Central memory CD8-positive, alpha-beta T cell (primary cell): ENCODE results near the gene SPATA33.
"Not testable (repeated sequence)": the region's sequence is repeated elsewhere in the genome, so short reads cannot be mapped to it uniquely, and the experiment has no call there.

ENCODE experiments used
- ATAC-seq: fragments of 150-1000 bp; cut with Tn5 transposase; replicated peaks from 2 replicates; pipeline ENCODE4 v1.10.0; 2022; ENCODE audit warnings: mild to moderate bottlenecking, moderate FRiP score, moderate number of reproducible peaks; ENCODE audit not compliant: poor library complexity, severe bottlenecking; ENCODE audit errors: extremely low read depth
- DNase-seq, 2 donors: peaks; one replicate each; pipeline ENCODE4 v3.0.0; 2021; ENCODE audit warnings: low spot score in 2 of 2
- H3K27ac Mint-ChIP-seq: one replicate; pipeline ENCODE4 v1.8.0; 2022; ENCODE audit warnings: low read depth, mild to moderate bottlenecking, moderate library complexity, mixed read lengths
- H3K27me3 Mint-ChIP-seq: one replicate; pipeline ENCODE4 v1.8.0; 2022; ENCODE audit warnings: mixed read lengths
- H3K36me3 Mint-ChIP-seq: one replicate; pipeline ENCODE4 v1.8.0; 2022; ENCODE audit warnings: mild to moderate bottlenecking, moderate library complexity, mixed read lengths; ENCODE audit not compliant: insufficient read depth
- H3K4me1 Mint-ChIP-seq: one replicate; pipeline ENCODE4 v1.8.0; 2022; ENCODE audit warnings: mixed read lengths
- H3K4me3 Mint-ChIP-seq: one replicate; pipeline ENCODE4 v1.8.0; 2022; ENCODE audit warnings: mild to moderate bottlenecking, moderate library complexity, mixed read lengths
- H3K9me3 Mint-ChIP-seq: one replicate; pipeline ENCODE4 v1.8.0; 2022; ENCODE audit warnings: mixed read lengths

The SPATA33 gene

DNA sequence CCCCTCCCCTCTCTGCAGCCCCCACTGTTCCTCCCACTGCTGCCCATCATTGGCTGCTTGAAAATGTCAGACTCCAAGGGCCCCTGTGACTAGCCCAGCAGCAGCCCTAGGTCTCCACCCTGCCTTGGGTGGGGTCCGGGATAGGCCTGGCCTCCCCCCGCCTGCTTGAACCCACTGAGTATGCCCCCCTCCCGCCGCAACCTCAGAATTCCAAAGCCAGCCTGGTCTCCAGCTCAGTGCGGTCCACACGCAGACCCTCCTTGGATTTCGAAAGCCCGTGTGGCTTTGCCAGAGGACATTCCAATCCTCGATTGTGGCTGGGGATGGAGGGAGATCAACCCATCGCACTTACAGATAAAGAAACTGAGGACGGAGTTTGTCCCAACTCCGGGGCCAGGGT, 37.8 kb upstream of the SPATA33 start:
- DNase-seq (no peak), ATAC-seq (no peak)
- H3K27me3 Mint-ChIP-seq = peaks cover 22% of the 10 kb centered on the region
- H3K27ac Mint-ChIP-seq = no peak overlapping the region
- peaks cover 10% of the 10 kb centered on the region for H3K9me3 Mint-ChIP-seq
- no peak overlapping the region for H3K4me3 Mint-ChIP-seq
- H3K4me1 Mint-ChIP-seq = peaks cover 14% of the 10 kb centered on the region
- H3K36me3 Mint-ChIP-seq = peaks cover 4% of the 10 kb centered on the region

DNA sequence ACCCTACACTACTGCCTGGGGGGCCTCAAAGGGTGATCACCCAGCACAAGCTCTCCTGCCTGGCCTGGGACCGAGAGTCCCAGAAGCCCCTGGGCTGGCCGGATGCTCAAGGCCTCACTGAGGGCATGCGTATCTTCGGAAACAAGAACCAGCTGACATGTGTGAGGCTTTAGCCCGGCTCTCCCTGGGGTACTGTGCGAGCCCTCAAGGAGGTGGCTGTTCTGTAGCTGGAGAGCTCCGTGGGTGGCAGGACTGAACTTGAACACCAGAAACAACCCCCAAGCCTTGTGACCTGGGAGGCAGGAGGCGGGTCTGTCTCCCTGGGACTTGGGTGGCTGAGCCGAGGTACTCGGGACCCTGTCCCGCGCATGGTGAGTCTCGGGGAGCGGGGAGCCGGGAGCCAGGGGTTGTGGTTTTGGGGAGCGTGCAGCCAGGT, 37.2 kb upstream of the SPATA33 start:
- Mint-ChIP-seq H3K27me3 (peaks cover 25% of the 10 kb centered on the region), H3K9me3 (peaks cover 10% of the 10 kb centered on the region), H3K27ac (no peak overlapping the region), H3K4me1 (peaks cover 14% of the 10 kb centered on the region), H3K36me3 (peaks cover 4% of the 10 kb centered on the region), H3K4me3 (no peak overlapping the region)
- DNase-seq = no peak
- no peak for ATAC-seq

DNA sequence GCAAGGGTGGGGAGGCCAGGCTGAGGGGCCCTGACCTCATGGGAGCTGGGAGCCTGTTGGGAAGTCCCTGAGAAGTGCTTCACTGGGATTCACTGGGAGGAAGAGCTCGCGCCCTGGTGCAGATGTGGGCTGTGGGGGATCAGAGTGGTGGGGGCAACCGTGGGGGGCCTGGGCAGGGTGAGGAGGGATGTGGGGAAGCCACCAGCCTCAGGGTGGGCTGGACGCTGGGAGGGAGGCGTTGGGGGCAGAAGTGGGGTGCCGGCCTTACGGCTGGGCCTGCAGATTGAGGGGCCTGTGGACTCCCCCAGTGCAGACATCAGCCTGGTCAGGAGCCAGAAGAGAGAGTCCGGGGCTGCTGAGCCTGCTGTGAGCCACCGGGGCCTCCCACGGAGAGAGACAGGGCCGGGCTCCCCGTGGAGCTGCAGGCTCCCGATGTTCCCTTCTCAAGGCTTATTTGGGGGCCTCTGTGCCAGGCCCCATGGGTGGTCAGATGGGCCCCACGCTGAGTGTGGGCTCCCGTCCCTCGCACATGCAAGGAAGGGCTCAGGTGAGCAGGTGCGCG, 36.4 kb upstream of the SPATA33 start:
- H3K27ac Mint-ChIP-seq = no peak overlapping the region
- H3K4me3 Mint-ChIP-seq = no peak overlapping the region
- DNase-seq = no peak
- peaks cover 10% of the 10 kb centered on the region for H3K9me3 Mint-ChIP-seq
- no peak for ATAC-seq
- H3K36me3 Mint-ChIP-seq = peaks cover 3% of the 10 kb centered on the region
- H3K4me1 Mint-ChIP-seq = peaks cover 11% of the 10 kb centered on the region
- H3K27me3 Mint-ChIP-seq = peaks cover 25% of the 10 kb centered on the region

DNA sequence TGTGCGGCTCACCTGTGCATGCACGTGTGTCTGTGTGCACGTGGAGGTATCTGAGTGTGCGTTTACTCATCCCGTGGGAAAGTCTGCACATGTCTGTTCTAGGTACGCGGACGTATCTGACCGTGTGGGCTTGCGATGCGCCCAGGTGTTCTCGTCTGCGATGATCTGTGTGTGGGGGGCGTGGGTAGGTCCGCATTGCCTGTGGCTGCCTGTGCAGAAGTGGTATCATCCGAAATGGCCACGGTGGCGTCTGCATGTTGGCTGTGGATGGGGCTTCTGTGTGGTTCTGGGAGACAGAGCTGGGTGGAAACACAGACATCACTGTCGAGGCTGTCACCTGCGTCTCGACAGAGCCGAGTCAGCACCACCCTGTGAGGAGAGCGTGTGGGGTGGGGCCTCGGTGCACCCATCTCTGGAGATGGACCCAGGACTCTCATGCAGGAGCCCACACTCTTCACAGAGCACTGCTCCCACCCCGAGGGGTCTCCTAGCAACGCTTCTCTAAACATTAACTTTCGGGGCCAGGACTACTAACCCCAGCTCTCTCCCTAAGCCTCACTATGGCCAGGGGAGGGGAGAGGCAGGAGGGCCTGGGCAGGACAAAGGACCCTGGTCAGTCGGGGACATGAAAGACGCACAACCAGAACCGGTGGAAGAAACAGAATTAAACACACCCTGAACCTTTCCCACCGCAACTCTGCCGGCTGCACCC, 35.8 kb upstream of the SPATA33 start:
- Mint-ChIP-seq H3K4me1 (peaks cover 5% of the 10 kb centered on the region), H3K27ac (no peak overlapping the region), H3K36me3 (no peaks in the 10 kb centered on the region), H3K27me3 (peaks cover 25% of the 10 kb centered on the region), H3K4me3 (no peak overlapping the region), H3K9me3 (peaks cover 4% of the 10 kb centered on the region)
- ATAC-seq = no peak
- no peak for DNase-seq

DNA sequence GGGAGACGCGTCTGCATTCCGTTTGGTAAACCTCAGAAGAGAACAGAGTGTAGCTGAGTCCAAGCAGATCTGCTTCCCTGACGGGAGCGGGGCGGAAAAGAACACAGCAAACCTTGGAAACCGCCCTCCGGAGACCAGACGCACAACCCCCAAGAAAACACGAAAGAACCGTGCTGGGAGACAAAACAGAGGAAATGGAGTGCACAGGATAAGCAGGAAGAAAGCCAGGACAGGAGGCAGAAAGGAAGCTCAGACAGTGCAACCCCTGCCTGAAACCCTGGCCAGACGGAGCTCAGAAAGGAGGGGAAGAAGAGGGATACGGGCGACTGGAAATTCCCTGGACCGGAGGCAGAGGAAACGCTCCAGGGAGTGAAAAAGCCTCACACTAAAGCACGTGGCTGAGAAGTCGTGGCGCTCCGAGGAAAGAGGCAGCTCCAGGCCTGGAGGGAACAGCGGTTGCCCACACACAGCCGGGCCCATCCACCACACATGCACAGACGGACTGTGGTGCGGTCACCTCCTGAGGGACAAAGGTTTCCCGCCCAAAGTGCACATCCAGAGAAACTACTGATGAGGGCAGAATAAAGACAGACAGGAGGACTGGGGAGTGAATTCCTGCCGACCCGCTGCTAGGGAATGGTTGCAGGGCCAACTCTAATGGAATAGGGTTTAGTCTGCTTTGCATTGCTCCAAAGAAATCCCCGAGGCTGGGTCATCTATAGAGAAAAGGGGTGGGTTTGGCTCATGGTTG, 34.0 kb upstream of the SPATA33 start:
- H3K36me3 Mint-ChIP-seq = no peaks in the 10 kb centered on the region
- no peaks in the 10 kb centered on the region for H3K9me3 Mint-ChIP-seq
- no peak for ATAC-seq
- no peak for DNase-seq
- H3K27ac Mint-ChIP-seq = no peak overlapping the region
- H3K4me1 Mint-ChIP-seq = no peaks in the 10 kb centered on the region
- H3K4me3 Mint-ChIP-seq = no peak overlapping the region
- peaks cover 25% of the 10 kb centered on the region for H3K27me3 Mint-ChIP-seq

DNA sequence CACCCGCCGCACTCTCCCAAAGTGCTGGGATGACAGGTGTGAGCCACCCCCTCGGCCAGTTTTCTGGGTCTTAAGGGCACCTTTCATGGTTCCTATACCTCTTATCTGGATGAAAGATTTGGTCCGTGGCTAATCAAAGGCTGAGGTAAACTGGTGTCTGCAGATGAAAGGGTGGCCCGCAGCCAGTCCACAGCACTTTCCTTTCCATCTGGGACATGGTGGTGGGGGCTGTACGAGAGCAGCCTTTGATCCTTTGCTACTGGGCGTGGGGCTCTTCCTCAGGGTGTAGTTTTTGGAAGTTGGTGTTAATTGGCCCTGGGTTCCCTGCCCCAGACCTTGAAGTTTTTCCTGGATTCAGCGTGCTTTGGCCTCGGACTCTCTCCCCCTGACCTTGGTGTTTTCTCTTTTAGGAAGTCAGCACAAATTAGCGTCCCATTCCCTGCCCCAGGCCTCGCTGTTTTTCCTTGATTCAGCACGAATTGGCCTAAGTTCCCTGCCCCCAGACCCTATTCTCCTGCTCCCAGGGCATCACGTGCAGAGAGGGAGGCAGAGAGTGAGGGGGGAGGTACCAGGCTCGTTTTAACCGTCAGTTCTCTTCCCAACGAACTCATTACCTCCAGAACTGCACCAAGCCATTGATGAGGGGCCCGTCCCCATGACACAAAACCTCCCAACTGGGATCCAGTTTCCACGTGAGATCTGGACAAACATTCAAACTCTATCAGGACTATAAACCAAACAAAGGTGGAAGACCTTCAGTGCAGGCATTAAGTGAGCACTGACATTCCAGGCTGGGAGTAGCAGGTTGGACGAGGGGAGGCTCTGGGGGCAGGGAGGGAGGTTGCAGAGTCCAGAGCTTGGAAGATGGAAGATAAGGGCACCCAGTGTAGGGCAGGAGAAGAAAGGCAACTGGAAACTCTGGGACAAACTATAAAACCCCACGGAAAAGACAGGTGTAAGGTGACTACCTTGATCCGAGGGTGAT, 32.6 kb upstream of the SPATA33 start:
- ATAC-seq = no peak
- Mint-ChIP-seq H3K27me3 (peaks cover 25% of the 10 kb centered on the region), H3K9me3 (no peaks in the 10 kb centered on the region)

DNA sequence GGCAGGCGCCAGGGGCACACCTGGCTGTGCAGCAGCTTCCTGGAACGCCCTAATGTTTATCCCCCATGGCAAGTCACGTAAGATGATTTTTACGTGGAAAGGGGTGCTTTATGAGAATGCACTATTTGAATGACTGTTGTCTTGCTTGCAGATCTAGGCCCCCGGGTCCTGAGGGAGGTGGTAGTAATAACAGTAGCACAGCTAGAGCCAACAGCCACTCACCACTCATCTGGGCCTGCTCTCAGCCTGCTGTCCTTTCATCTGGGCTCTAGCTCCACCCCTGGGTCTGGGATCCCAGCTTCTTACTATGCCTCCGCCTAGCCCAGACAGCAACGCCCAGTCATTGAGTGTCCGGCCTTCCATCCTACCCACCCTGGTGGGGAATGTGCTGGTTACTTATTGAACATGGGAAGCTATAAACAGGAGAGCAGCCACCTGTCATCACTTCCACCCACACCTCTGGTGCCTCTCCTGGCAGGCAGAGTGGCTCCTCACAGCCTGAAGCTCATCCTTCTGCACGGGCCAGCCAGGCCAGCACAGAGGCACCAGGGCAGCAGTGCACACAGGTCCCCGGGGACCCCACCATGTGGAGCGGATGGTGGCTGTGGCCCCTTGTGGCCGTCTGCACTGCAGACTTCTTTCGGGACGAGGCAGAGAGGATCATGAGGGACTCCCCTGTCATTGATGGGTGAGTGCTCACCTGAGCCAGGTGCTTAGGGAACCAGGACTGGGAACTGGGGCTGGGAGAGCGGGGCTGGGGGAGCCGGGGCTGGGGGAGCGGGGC, 27.6 kb upstream of the SPATA33 start:
- Mint-ChIP-seq H3K27me3 (peaks cover under 1% of the 10 kb centered on the region), H3K27ac (no peak overlapping the region), H3K4me1 (no peaks in the 10 kb centered on the region), H3K36me3 (no peaks in the 10 kb centered on the region), H3K4me3 (no peak overlapping the region), H3K9me3 (no peaks in the 10 kb centered on the region)
- ATAC-seq (no peak), DNase-seq (no peak)

More for the DNA sequence above, 32.6 kb upstream of the SPATA33 start:
- DNase-seq = no peak
- Mint-ChIP-seq H3K4me1 (no peaks in the 10 kb centered on the region), H3K27ac (no peak overlapping the region), H3K36me3 (no peaks in the 10 kb centered on the region), H3K4me3 (no peak overlapping the region)

DNA sequence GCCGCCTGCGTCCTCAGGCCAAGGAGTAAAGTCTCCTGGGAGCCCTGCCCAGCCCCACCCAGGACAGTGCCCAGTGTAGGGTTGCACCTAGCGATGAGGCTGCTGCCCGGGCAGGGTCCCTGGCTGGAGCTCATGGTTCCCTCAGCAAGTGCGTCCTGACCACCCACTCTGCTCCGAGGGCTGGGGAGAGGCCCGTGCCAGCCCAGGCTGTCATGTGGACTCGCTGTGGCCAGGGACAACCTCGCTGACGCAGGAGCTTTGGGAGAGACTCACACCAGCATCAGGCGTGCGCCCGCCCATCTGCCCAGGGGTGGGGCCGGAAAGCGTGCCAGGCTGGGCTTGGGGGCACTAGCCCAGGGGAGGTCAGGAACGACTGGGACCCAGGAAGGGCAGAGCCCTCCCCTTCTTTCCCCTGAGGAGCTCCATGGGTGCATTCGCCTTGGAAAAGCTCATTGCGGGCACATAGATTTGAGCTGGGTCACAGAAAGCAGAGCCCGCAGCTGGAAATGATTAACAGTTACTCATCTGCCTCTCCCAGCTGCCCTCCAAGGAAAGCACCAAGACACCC, 24.5 kb upstream of the SPATA33 start:
- no peaks in the 10 kb centered on the region for H3K9me3 Mint-ChIP-seq
- ATAC-seq (no peak), DNase-seq (no peak)
- H3K36me3 Mint-ChIP-seq = no peaks in the 10 kb centered on the region
- no peaks in the 10 kb centered on the region for H3K27me3 Mint-ChIP-seq
- H3K4me3 Mint-ChIP-seq = no peak overlapping the region
- no peaks in the 10 kb centered on the region for H3K4me1 Mint-ChIP-seq
- H3K27ac Mint-ChIP-seq = no peak overlapping the region

DNA sequence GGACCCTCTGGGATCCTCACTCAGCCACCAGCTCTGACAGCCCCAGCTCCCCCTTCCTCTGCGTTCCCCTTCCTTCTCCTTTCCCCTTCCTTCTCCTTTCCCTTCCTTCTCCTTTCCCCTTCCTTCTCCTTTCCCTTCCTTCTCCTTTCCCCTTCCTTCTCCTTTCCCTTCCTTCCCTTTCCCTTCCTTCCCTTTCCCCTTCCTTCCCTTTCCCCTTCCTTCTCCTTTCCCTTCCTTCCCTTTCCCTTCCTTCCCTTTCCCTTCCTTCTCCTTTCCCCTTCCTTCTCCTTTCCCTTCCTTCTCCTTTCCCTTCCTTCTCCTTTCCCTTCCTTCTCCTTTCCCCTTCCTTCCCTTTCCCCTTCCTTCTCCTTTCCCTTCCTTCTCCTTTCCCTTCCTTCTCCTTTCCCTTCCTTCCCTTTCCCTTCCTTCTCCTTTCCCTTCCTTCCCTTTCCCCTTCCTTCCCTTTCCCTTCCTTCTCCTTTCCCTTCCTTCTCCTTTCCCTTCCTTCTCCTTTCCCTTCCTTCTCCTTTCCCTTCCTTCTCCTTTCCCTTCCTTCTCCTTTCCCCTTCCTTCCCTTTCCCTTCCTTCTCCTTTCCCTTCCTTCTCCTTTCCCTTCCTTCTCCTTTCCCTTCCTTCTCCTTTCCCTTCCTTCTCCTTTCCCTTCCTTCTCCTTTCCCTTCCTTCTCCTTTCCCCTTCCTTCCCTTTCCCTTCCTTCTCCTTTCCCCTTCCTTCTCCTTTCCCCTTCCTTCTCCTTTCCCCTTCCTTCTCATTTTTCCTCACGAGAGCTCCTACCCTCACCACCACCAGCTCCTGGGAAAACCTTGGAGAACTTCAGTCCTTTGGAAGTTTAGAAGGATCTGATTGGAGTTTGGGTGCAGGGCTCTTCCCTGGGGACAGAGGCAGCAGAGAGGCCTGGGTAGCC, 22.9 kb upstream of the SPATA33 start:
- H3K27ac Mint-ChIP-seq = not testable (repeated sequence)

DNA sequence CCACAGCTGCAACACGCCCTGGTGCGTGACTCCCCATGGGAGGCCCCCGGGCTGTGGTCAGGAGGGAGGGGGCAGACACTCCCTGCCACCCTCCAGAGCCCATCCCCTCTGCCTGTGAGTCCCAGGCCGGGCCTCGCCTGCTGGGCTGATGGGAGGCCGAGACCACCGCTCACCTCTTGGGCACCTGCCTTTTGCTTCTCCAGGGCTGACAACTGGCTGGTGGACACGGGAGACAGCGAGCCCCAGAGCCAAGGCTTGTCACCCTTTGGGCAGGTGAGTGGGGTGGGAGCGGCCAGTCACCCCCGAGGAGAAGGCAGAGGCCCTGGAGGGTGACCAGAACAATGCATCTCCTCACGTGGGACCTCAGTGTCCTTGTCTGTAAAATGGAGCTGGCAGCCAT, 21.0 kb upstream of the SPATA33 start:
- no peaks in the 10 kb centered on the region for H3K9me3 Mint-ChIP-seq
- ATAC-seq (no peak), DNase-seq (no peak)
- no peak overlapping the region for H3K4me3 Mint-ChIP-seq
- H3K27me3 Mint-ChIP-seq = no peaks in the 10 kb centered on the region
- H3K4me1 Mint-ChIP-seq = peaks cover 11% of the 10 kb centered on the region
- H3K27ac Mint-ChIP-seq = no peak overlapping the region
- peaks cover 1% of the 10 kb centered on the region for H3K36me3 Mint-ChIP-seq

More for the DNA sequence above, 22.9 kb upstream of the SPATA33 start:
- not testable (repeated sequence) for H3K4me1 Mint-ChIP-seq, H3K27me3 Mint-ChIP-seq, DNase-seq, H3K36me3 Mint-ChIP-seq, H3K9me3 Mint-ChIP-seq, ATAC-seq, H3K4me3 Mint-ChIP-seq

DNA sequence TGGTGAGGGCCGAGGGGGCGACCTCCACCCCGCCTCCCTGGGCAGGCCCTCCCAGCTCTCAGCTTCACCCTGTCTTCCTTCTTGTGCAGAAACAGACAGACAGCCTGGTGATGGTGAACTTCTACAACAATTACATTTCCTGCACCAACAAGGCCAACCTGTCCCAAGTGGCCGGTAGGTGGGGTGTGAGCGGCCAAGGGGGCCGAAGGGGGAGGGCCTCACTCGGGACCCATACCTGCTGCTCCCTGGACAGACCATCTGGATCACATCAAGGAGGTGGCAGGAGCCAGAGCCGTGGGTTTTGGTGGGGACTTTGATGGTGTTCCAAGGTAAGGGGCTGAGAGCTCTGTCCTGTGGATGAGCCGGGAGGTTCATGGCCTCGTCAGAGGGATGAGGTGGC, 20.3 kb upstream of the SPATA33 start:
- Mint-ChIP-seq H3K4me3 (no peak overlapping the region), H3K36me3 (peaks cover 1% of the 10 kb centered on the region), H3K4me1 (peaks cover 11% of the 10 kb centered on the region), H3K9me3 (no peaks in the 10 kb centered on the region), H3K27ac (no peak overlapping the region), H3K27me3 (no peaks in the 10 kb centered on the region)
- ATAC-seq (no peak), DNase-seq (no peak)
